HG03280 (cell line): ENCODE results near the gene FBXO38.

ENCODE experiments used
- ATAC-seq: cut with Tn5 transposase; IDR thresholded peaks from one replicate; pipeline ENCODE4 v1.9.1; 2021; ENCODE audit warnings: mild to moderate bottlenecking, moderate library complexity; ENCODE audit not compliant: unreplicated experiment

FBXO38 gene

GRCh38 chr5:148383564-148384379 lies at the start of gene FBXO38:
FBXO38 (plus strand) TSS chr5:148383958; CDS start chr5:148394777, 10,819 bp downstream.
- ATAC-seq: peak; percentile 99

GRCh38 chr5:148335259-148335658 lies 48.5 kb upstream of the FBXO38 start, which contains the start of gene SPINK9:
SPINK9 (plus strand) TSS chr5:148335559; CDS start chr5:148335614, 55 bp downstream.
- no peak for ATAC-seq

- ATAC-seq: no peak
Observed at GRCh38 chr5:148336704-148337435, 46.9 kb upstream of the FBXO38 start.

GRCh38 chr5:148342371-148343045 lies 41.2 kb upstream of the FBXO38 start:
- no peak for ATAC-seq

GRCh38 chr5:148343046-148343407 lies 40.7 kb upstream of the FBXO38 start:
- no peak for ATAC-seq

GRCh38 chr5:148343603-148344487 lies 39.9 kb upstream of the FBXO38 start:
- ATAC-seq: no peak

GRCh38 chr5:148347706-148348105 lies 36.1 kb upstream of the FBXO38 start:
- no peak for ATAC-seq

GRCh38 chr5:148352696-148353095 lies 31.1 kb upstream of the FBXO38 start:
- no peak for ATAC-seq

- no peak for ATAC-seq
Observed at GRCh38 chr5:148353634-148354033, 30.1 kb upstream of the FBXO38 start.

GRCh38 chr5:148364343-148364742 lies 19.4 kb upstream of the FBXO38 start:
- ATAC-seq: no peak

GRCh38 chr5:148368299-148368698 lies 15.5 kb upstream of the FBXO38 start:
- no peak for ATAC-seq

GRCh38 chr5:148372166-148372725 lies 11.5 kb upstream of the FBXO38 start:
- ATAC-seq: no peak

GRCh38 chr5:148372893-148373292 lies 10.9 kb upstream of the FBXO38 start:
- no peak for ATAC-seq

GRCh38 chr5:148374690-148375360 lies 8.9 kb upstream of the FBXO38 start:
- peak; percentile 83 for ATAC-seq

GRCh38 chr5:148376198-148376597 lies 7.6 kb upstream of the FBXO38 start:
- no peak for ATAC-seq

GRCh38 chr5:148378670-148379069 lies 5.1 kb upstream of the FBXO38 start:
- ATAC-seq: no peak

- ATAC-seq: no peak
Observed at GRCh38 chr5:148379340-148379739, 4.4 kb upstream of the FBXO38 start.

- ATAC-seq: no peak
Observed at GRCh38 chr5:148381906-148382305, 1.9 kb upstream of the FBXO38 start.

- no peak for ATAC-seq
Observed at GRCh38 chr5:148382961-148383360, 797 bp upstream of the FBXO38 start.

GRCh38 chr5:148384380-148384737 lies 601 bp downstream of the FBXO38 start:
- peak; percentile 22 for ATAC-seq
